Epithelial cell of esophagus (primary cell): ENCODE results near the gene PTCHD4.
"Not testable (repeated sequence)": the region's sequence is repeated elsewhere in the genome, so short reads cannot be mapped to it uniquely, and the experiment has no call there.

Source experiments
- DNase-seq: peaks from one replicate; pipeline ENCODE4 v3.0.0; 2010; ENCODE audit warnings: low read depth
- H3K4me3 ChIP-seq: 2 replicates; pipeline ENCODE4 v1.5.1; 2011; ENCODE audit warnings: mild to moderate bottlenecking, low read length, control low read depth
- TF ChIP-seq, protein P1 (sequence below): IDR thresholded peaks from 2 replicates; pipeline ENCODE4 v1.5.1; 2011; ENCODE audit warnings: low read depth, mild to moderate bottlenecking, low read length, control low read depth, inconsistent platforms; ENCODE audit not compliant: insufficient read depth; ENCODE audit errors: missing control alignments

PTCHD4 gene

GRCh38 chr6:48136856-48137255 lies 25.9 kb upstream of the PTCHD4 start:
- no peak for DNase-seq
- no peak overlapping the region for H3K4me3 ChIP-seq
- TF ChIP-seq, protein P1, sequence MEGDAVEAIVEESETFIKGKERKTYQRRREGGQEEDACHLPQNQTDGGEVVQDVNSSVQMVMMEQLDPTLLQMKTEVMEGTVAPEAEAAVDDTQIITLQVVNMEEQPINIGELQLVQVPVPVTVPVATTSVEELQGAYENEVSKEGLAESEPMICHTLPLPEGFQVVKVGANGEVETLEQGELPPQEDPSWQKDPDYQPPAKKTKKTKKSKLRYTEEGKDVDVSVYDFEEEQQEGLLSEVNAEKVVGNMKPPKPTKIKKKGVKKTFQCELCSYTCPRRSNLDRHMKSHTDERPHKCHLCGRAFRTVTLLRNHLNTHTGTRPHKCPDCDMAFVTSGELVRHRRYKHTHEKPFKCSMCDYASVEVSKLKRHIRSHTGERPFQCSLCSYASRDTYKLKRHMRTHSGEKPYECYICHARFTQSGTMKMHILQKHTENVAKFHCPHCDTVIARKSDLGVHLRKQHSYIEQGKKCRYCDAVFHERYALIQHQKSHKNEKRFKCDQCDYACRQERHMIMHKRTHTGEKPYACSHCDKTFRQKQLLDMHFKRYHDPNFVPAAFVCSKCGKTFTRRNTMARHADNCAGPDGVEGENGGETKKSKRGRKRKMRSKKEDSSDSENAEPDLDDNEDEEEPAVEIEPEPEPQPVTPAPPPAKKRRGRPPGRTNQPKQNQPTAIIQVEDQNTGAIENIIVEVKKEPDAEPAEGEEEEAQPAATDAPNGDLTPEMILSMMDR: no peak

DNA sequence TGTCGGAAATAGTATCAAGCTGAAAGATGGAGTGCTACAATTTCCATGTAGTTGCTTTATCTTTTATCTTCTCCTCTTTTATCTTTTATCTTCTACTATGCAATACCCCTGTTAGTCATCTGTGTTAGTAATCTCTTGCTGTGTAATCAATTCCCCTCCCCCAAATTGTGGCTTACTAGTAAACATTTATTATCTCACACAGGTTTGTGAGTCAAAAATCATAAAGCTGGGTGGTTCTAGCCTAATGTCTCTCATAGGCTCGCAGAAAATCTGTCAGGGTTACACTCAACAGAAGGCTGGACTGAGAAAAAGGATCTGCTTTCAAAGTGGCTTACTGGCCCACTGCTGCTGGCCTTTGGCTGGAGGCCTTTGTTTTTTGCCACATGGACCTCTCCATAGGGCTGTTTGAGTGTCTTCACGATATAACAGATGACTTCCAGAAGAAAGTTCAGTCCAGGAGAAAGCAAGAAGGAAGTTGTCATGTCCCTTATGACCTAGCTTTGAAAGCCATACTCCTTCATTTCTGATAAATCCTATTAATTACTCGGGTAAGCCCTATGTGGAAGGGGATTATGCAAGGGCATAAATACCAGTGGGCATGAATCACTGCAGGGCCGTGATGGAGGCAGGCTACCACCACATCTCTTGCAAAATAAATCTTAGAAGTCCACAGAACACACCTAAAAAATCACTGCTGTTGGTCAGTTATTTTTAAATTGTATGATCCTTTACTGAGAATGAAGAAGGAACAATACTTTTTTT lies 24.5 kb upstream of the PTCHD4 start:
- DNase-seq: peak; percentile 86
- H3K4me3 ChIP-seq: no peak overlapping the region
- TF ChIP-seq, protein P1: no peak

GRCh38 chr6:48134246-48134645 lies 23.2 kb upstream of the PTCHD4 start:
- H3K4me3 ChIP-seq: no peak overlapping the region
- TF ChIP-seq, protein P1: no peak
- no peak for DNase-seq

DNA sequence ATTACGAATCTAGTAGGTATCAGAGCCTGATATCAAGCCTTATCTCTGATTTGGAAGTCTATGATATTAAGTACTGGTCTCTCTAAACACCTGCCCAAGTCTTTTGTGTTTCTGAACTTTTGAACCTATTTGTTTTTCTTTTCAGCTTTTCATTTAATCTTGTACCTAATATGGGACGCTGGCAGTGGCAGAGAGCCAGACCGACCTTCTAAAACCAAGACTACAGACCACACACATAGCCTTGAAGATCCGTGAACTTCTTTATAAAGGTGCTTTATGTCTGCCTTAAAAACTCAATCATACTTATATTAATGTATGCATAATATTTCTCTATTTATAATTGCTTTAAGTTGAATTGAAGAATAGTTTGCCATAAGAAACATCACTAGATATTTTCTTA lies 12.6 kb upstream of the PTCHD4 start:
- TF ChIP-seq, protein P1: no peak
- DNase-seq: no peak
- H3K4me3 ChIP-seq: no peak overlapping the region

DNA sequence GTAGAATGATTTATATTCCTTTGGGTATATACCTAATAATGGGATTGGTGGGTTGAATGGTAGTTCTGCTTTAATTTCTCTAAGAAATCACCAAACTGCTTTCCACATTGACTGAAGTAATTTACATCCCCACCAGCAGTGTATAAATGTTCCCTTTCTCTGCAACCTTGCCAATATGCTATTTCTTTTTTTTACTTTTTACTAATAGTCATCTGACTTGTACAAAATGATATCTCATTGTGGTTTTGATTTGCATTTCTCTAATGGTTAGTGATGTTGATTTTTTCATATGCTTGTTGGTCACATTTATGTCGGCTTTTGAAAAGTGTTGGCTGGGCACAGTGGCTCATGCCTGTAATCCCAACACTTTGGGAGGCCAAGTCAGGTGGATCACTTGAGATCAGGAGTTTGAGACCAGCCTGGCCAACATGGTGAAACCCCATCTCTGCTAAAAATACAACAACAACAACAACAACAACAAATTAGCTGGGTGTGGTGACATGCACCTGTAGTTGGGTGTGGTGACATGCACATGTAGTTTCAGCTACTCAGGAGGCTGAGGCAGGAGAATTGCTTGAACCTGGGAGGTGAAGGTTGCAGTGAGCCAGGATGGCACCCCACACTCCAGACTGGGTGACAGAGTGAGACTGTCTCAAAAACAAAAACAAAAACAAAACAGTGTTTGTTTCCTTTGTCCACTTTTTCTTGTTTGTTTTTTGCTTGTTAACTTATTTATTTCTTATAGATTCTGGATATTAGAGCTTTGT lies 11.2 kb upstream of the PTCHD4 start:
- not testable (repeated sequence) for DNase-seq, H3K4me3 ChIP-seq

DNA sequence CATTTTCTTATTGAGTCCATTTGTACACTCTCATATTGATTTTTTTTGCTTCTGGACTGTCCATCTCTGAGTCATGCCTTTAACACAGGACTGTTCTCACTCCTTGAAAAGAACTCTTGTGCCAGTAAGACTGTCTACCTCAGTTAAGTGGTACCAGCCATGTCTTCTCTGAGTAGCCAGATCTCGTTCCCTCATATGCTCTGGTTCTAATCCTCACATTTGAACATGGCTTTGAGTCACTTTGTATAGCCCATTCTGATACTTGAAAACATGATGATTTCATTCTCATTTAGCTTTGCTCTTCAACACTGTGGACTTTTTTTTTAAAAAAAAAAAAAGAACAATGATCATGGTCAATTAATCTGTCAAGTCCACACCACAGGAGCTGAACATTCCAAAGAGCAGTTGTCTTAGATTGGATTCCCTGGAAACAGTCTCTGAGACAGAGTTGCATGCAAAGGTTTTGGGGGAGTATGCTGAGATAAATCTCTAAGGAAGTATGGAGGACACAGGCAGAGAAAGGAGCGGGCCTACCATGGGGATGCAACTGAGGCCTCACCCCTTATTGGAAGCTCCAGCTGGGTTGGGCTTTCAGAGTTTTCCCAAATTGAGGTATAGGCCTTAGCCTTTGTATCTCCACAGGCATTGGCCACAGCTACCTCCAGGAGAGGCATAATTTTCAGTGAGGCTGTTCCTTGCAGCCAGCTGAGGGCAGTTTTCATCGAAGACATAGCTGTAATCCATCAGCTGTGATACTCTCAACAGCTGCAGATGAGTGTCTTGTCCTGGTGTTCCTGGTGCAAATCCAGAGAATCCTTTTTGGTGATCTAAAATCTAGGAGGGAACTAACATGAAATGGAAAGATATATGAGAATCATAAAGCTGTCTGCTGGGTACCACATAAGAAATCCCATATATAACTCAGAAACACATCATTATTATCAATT lies 6.0 kb upstream of the PTCHD4 start:
- H3K4me3 ChIP-seq: no peak overlapping the region
- TF ChIP-seq, protein P1: no peak
- no peak for DNase-seq

GRCh38 chr6:48113130-48113529 lies 2.1 kb upstream of the PTCHD4 start:
- DNase-seq: no peak
- no peak overlapping the region for H3K4me3 ChIP-seq
- TF ChIP-seq, protein P1: no peak
